Activated naive CD8-positive, alpha-beta T cell treated with anti-CD3 and anti-CD28 coated beads, Interleukin-2, amount 10 ng/mL, durations not matched to agents 7 days and 5 days (primary cell): ENCODE results near the gene SNRPA. TPM values are rescaled to one million over a fixed set of nuclear protein-coding genes. Genes with fewer than 3 reads are reported as not detected.

Experiments
- ATAC-seq: fragments of 150-1000 bp; cut with Tn5 transposase; one replicate; pipeline ENCODE4 v1.10.0; 2021; ENCODE audit warnings: low read depth, moderate library complexity
- POLR2A ChIA-PET: fragments of 350-600 bp; sonication (Branson Sonifier 250); formaldehyde crosslinking; loops from one replicate; lab custom pipeline; 2021; ENCODE audit warnings: antibody characterized with exemption; lab: Charles Lee
- DNase-seq: peaks from one replicate; pipeline ENCODE4 v3.0.0; 2021
- H3K27ac Mint-ChIP-seq: one replicate; pipeline ENCODE4 v1.8.0; 2022; ENCODE audit warnings: mild to moderate bottlenecking, mixed read lengths
- H3K27me3 Mint-ChIP-seq: one replicate; pipeline ENCODE4 v1.8.0; 2022; ENCODE audit warnings: mild to moderate bottlenecking, moderate library complexity, mixed read lengths
- H3K36me3 Mint-ChIP-seq: one replicate; pipeline ENCODE4 v1.8.0; 2021; ENCODE audit warnings: mild to moderate bottlenecking, mixed read lengths
- H3K4me1 Mint-ChIP-seq: one replicate; pipeline ENCODE4 v1.8.0; 2021; ENCODE audit warnings: mixed read lengths
- H3K4me3 Mint-ChIP-seq: one replicate; pipeline ENCODE4 v1.8.0; 2022; ENCODE audit warnings: mild to moderate bottlenecking, moderate library complexity, mixed read lengths
- H3K9me3 Mint-ChIP-seq: one replicate; pipeline ENCODE4 v1.8.0; 2021; ENCODE audit warnings: mixed read lengths
- total RNA-seq, 2 experiments: library from RNA; stranded (reverse); gene quantifications; one replicate each; pipeline ENCODE4 v1.2.3, GENCODE V29; 2021

SNRPA gene
- total RNA-seq, 2 experiments from 2014 or later = 145 to 157 TPM

DNA sequence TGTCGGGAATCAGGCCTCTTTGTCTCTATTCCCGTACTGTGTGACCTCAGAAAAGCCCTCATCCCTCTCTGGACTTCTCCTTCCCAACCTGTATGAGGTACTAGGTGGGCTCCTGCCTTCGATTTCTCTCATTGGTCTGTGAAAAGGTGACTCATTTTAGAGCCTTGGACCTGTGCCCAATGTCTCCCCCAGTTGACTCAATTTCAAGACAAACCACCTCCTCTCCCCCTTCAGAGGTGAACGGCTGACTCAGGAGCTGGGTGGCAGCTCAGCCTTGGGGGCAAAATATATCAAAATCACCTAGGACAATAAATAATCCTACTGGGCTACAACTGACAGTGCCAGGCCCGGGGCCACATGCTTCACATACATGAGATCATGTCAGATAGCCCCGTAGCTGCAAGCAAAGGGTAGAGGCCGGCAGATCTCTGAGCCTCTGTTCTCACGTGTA is 34.9 kb upstream of the SNRPA start:
- DNase-seq (peak; percentile 49), ATAC-seq (peak; percentile 4)
- Mint-ChIP-seq H3K4me1 (peaks cover 52% of the 10 kb centered on the region), H3K27ac (peak overlapping the region; percentile 92), H3K27me3 (no peaks in the 10 kb centered on the region), H3K9me3 (no peaks in the 10 kb centered on the region), H3K36me3 (peaks cover 8% of the 10 kb centered on the region), H3K4me3 (peak overlapping the region; percentile 90)
- POLR2A ChIA-PET = interaction anchor here (1.0 to 2.4 kb wide), 7 partner anchors 25 to 111 kb away, joined by 3 to 24 read pairs (median 5); partner anchors contain the start of genes ACTMAP, NUMBL, RAB4B and SNRPA

DNA sequence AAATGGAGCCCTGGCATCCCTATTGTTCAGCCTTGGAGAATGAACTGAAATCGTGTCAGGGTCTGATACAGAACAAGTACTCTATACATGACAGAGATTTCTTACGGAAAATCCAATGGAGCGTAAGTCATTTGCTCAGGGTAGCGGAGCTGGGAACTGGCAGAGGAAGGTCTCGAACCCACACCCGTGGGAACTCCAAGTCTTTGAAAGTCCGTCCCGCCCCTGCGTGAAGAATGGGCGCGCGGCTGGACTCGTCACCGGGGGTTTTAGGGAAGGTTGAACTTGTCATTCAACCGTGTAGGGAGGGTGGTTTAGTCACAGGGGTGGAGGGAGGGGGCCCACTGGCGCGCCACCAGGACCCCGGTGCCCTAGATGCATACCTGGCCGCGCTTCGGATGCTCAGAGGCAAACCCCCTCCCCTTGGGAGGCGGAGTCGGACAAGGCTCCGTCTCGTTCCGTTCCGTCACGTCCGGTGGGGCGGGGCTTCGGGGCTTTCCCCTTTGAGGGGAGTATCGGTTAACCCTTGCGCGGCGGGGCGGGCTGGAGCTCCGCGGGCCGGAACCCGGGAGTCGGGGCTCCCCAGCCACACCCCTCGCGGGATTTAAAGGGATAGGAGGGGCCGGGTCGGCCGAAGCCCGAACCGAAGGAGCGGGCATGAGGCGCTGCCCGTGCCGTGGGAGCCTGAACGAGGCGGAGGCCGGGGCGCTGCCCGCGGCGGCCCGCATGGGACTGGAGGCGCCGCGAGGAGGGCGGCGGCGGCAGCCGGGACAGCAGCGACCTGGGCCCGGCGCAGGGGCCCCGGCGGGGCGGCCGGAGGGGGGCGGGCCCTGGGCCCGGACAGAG is 34.3 kb upstream of the SNRPA start, which contains the start of the genes COQ8B and ITPKC:
Gene COQ8B (minus strand): TSS at position 405 of the 843 bp plus-strand sequence. CDS start 2,254 bp downstream, outside the sequence.
Gene ITPKC (plus strand): TSS at position 631 of the 843 bp plus-strand sequence. CDS start 24 bp downstream, at position 655.
- POLR2A ChIA-PET = interaction anchor here (1.0 to 2.4 kb wide), 10 partner anchors 10 to 111 kb away, joined by 3 to 24 read pairs (median 4); partner anchors contain the start of genes ACTMAP, NUMBL, RAB4B and SNRPA
- Mint-ChIP-seq H3K27me3 (no peaks in the 10 kb centered on the region), H3K9me3 (no peaks in the 10 kb centered on the region), H3K4me1 (peaks cover 49% of the 10 kb centered on the region), H3K36me3 (peaks cover 5% of the 10 kb centered on the region), H3K4me3 (peak within 1 kb of the TSS; percentile 90), H3K27ac (peak within 1 kb of the TSS; percentile 92)
- DNase-seq (peak; percentile 100), ATAC-seq (peak; percentile 65)

DNA sequence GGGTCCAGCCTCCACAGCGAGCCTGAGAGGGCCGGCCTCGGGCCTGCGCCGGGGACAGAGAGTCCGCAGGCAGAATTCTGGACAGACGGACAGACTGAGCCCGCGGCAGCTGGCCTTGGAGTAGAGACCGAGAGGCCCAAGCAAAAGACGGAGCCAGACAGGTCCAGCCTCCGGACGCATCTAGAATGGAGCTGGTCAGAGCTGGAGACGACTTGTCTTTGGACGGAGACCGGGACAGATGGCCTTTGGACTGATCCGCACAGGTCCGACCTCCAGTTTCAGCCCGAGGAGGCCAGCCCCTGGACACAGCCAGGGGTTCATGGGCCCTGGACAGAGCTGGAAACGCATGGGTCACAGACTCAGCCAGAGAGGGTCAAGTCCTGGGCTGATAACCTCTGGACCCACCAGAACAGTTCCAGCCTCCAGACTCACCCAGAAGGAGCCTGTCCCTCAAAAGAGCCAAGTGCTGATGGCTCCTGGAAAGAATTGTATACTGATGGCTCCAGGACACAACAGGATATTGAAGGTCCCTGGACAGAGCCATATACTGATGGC is 33.6 kb upstream of the SNRPA start:
- H3K9me3 Mint-ChIP-seq = no peaks in the 10 kb centered on the region
- H3K4me3 Mint-ChIP-seq = peak overlapping the region; percentile 78
- DNase-seq (peak; percentile 43), ATAC-seq (no peak)
- peaks cover 5% of the 10 kb centered on the region for H3K36me3 Mint-ChIP-seq
- H3K4me1 Mint-ChIP-seq = peaks cover 49% of the 10 kb centered on the region
- H3K27me3 Mint-ChIP-seq = no peaks in the 10 kb centered on the region
- POLR2A ChIA-PET = interaction anchor here (0.5 to 2.4 kb wide), 9 partner anchors 11 to 86 kb away, joined by 3 to 24 read pairs (median 5); partner anchors contain the start of genes ACTMAP, NUMBL, RAB4B and SNRPA
- H3K27ac Mint-ChIP-seq = peak overlapping the region; percentile 65

DNA sequence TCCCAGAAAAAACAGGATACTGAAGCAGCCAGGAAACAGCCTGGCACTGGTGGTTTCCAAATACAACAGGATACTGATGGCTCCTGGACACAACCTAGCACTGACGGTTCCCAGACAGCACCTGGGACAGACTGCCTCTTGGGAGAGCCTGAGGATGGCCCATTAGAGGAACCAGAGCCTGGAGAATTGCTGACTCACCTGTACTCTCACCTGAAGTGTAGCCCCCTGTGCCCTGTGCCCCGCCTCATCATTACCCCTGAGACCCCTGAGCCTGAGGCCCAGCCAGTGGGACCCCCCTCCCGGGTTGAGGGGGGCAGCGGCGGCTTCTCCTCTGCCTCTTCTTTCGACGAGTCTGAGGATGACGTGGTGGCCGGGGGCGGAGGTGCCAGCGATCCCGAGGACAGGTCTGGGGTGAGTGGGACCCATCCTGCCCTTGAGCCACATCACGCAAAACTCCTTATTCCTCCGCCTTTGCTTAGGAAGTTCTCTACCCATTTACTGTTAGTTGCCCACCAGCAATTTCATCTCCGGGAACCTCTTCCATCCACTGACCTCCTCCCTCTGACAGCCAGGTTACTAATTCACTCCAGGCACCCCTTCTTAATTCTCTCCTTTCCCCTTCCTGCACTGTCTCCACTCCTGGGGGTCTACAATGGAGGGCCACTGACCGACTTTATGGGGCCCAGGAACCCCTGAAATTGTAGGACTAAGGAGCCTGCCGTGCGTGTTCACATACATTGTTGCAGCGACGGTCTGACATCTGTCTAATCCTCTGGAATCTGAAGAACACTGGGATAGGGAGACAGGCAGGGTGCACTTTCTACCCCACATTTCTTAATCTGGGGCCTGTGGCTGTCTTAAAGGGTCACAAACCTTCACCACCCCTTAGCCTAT is 32.9 kb upstream of the SNRPA start:
- ATAC-seq (no peak), DNase-seq (no peak)
- peaks cover 5% of the 10 kb centered on the region for H3K36me3 Mint-ChIP-seq
- peaks cover 46% of the 10 kb centered on the region for H3K4me1 Mint-ChIP-seq
- POLR2A ChIA-PET = interaction anchor here (0.5 to 2.4 kb wide), 5 partner anchors 32 to 85 kb away, joined by 5 to 24 read pairs (median 8); partner anchors contain the start of genes ACTMAP, RAB4B and SNRPA
- H3K4me3 Mint-ChIP-seq = peak overlapping the region; percentile 78
- H3K27me3 Mint-ChIP-seq = no peaks in the 10 kb centered on the region
- peak overlapping the region; percentile 65 for H3K27ac Mint-ChIP-seq
- no peaks in the 10 kb centered on the region for H3K9me3 Mint-ChIP-seq

DNA sequence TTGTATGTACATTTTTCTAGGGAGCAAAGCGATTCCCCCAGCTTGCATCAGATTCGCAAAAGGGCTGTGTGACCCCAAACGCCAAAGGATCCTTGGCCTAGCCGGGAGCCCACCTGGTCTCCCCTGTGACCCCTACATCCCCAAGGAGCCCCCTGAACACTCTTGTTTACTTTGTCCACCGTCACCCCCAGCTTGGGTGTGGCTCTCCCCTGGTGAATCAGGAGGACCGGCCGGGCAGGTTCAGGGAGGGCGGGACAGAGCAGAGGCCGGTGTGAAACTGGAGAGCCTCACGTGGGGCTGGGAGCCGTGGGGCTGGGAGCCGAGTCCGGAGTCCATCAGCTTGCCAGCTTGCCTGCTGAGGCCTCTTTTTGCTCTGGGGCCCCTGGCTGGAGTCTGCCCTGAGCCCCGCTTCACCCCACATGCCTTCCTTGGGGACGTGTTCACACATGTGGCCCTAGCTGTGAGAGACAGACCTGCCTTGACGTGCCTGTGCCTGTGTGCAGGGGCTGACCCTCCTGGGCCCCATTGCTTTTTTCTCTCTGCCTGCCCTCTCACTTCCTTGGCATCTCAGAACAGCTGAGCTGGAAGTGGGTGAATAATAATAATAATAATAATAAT is 32.1 kb upstream of the SNRPA start:
- ATAC-seq (no peak), DNase-seq (peak; percentile 41)
- Mint-ChIP-seq H3K27me3 (no peaks in the 10 kb centered on the region), H3K27ac (peak overlapping the region; percentile 32), H3K9me3 (no peaks in the 10 kb centered on the region), H3K4me1 (peaks cover 43% of the 10 kb centered on the region), H3K36me3 (peaks cover 11% of the 10 kb centered on the region), H3K4me3 (peak overlapping the region; percentile 78)
- POLR2A ChIA-PET = interaction anchor here (1.0 to 1.4 kb wide), 2 partner anchors 30 to 32 kb away, joined by 3 to 8 read pairs; partner anchors contain the start of genes ACTMAP and SNRPA

DNA sequence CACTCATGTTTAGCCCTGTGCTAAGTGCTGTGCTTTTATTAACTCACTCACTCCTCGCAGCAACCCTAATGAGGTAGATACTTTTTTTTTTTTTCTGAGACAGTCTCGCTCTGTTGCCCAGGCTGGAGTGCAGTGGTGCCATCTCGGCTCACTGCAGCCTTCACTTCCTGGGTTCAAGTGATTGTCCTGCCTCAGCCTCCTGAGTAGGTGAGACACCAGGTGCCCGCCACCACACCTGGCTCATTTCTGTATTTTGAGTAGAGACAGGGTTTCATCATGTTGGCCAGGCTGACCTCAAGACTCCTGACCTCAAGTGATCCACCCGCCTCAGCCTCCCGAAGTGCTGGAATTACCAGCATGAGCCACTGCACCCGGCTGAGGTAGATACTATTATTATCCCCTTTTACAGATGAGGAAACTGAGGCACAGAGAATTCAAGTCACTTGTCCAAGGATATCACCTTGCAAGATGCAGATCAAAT is 31.5 kb upstream of the SNRPA start:
- peak overlapping the region; percentile 52 for H3K4me3 Mint-ChIP-seq
- no peak for DNase-seq
- H3K27me3 Mint-ChIP-seq = no peaks in the 10 kb centered on the region
- POLR2A ChIA-PET = interaction anchor here (1.0 to 1.4 kb wide), 2 partner anchors 30 to 31 kb away, joined by 3 to 8 read pairs; partner anchors contain the start of genes ACTMAP and SNRPA
- H3K9me3 Mint-ChIP-seq = no peaks in the 10 kb centered on the region
- no peak overlapping the region for H3K27ac Mint-ChIP-seq
- ATAC-seq = no peak
- H3K36me3 Mint-ChIP-seq = peaks cover 14% of the 10 kb centered on the region
- H3K4me1 Mint-ChIP-seq = peaks cover 42% of the 10 kb centered on the region

DNA sequence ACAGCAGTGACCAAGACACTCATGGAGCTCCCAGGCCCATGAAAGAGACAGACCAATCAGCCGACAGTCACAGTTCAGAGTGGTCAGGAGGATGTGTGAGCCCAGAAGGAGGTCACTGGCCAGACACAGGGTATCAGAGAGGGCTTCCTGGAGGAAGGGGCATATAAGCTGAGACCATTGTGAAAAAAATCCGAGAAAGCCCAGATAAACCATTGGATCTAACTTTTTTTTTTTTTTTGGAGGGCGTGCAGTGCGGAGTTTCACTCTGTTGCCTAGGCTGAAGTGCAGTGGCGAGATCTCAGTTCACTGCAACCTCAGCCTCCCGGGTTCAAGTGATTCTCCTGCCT is 29.9 kb upstream of the SNRPA start:
- Mint-ChIP-seq H3K9me3 (no peaks in the 10 kb centered on the region), H3K27ac (no peak overlapping the region), H3K36me3 (peaks cover 15% of the 10 kb centered on the region), H3K27me3 (no peaks in the 10 kb centered on the region), H3K4me3 (no peak overlapping the region), H3K4me1 (peaks cover 32% of the 10 kb centered on the region)
- POLR2A ChIA-PET = interaction anchor here (0.5 to 1.1 kb wide), 2 partner anchors 12 to 38 kb away, joined by 3 to 4 read pairs; no protein-coding TSS in a partner anchor
- no peak for DNase-seq
- no peak for ATAC-seq

DNA sequence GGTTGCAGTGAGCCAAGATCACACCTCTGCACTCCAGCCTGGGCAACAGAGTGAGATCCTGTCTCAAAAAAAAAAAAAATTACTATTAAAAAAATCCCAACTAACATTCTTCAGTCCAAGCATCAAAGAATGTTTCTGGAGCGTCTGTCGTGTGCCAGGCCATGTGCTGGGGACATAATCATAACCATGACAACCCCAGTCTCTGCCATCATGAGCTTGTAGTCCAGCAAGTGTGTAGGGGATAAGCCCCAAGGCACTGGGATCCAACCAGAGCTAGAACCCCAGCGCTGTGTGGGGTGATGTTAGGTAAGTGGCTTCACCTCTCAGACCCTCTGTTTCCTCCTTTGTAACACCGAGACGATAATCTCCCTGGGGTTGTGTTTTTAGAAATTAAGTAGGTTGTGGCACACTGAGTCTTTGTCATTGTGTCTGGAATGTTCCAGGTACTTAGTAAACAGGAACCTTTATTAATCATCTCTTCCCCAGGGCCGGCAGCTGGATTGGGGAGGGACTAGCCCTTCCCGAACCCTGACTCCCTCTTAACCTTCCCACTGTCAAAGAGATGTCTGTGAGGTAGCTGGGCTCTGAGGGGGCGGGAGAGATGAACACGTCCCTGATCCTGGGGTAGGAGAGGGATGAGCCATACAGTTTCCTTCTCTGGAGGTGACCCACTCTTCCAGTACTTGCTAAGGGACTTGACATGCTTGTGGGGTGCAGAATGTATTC is 28.9 kb upstream of the SNRPA start:
- Mint-ChIP-seq H3K27me3 (no peaks in the 10 kb centered on the region), H3K27ac (no peak overlapping the region), H3K4me1 (peaks cover 29% of the 10 kb centered on the region), H3K4me3 (no peak overlapping the region), H3K36me3 (peaks cover 20% of the 10 kb centered on the region), H3K9me3 (no peaks in the 10 kb centered on the region)
- POLR2A ChIA-PET = interaction anchor here (0.6 kb wide), 1 partner anchor 11 kb away, joined by 3 read pairs; no protein-coding TSS in a partner anchor
- ATAC-seq (no peak), DNase-seq (no peak)

DNA sequence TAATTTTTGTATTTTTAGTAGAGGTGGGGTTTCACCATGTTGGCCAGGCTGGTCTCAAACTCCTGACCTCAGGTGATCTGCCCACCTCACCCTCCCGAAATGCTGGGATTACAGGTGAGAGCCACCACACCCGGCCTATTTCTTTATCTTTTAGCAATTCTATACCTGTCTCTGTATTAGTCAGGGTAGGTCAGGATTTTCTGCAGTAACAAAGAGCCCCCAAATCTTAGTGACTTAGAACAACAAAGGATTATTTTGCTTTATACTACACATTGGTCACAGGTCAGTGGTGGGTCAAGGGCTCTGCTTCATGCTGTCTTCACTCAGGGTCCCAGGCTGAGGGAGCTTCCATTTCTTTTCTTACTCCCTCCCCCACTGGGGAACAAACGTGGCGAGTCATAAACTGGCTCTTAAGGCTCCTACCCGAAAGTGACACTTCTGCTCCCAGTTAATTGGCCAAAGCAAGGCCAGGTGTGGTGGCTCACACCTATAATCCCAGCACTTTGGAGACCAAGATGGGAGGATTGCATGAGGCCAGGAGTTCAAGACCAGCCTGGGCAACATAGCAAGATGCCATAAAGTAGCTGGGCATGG is 27.2 kb upstream of the SNRPA start:
- H3K4me3 Mint-ChIP-seq = no peak overlapping the region
- peaks cover 21% of the 10 kb centered on the region for H3K36me3 Mint-ChIP-seq
- H3K9me3 Mint-ChIP-seq = no peaks in the 10 kb centered on the region
- H3K27me3 Mint-ChIP-seq = no peaks in the 10 kb centered on the region
- POLR2A ChIA-PET = no interaction called here
- DNase-seq = no peak
- H3K4me1 Mint-ChIP-seq = peaks cover 17% of the 10 kb centered on the region
- no peak overlapping the region for H3K27ac Mint-ChIP-seq
- no peak for ATAC-seq

DNA sequence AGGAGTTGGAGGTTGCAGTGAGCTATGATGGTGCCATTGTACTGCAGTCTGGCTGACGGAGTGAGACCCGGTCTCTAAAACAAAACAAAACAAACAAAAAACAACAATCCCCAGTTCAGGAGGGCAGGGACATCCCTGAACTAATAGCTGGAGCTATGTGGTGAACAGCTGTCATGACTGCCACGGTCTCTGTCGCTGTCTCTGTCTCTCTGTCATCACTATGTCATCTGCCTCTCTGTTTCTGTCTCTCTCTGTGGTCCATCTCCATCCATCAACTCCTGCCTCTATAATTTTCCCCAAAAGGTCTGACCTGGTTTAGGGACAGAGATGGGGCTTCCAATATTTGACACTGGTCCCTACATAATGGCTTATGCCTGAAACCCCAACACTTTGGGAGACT is 26.7 kb upstream of the SNRPA start:
- ATAC-seq = no peak
- no peak overlapping the region for H3K4me3 Mint-ChIP-seq

DNA sequence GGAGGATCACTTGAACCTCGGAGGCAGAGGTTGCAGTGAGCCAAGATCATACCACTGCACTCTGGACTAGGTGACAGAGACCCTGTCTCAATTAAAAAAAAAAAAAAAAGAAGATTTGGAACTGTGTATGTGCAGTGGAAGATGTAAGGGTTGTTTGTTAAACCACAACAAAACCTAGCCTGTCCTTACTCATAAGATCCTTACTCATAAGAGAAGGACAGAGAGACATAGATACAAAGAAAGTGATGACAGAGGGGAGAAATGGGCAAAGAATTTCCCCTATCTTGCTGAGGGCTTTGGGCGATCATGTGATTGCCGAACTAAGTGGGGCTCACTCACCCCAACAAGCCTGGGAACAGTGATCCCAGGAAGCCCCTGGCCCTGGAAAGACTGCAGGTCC is 26.1 kb upstream of the SNRPA start:
- peaks cover 21% of the 10 kb centered on the region for H3K36me3 Mint-ChIP-seq
- ATAC-seq = no peak

More for the DNA sequence above, 26.7 kb upstream of the SNRPA start:
- Mint-ChIP-seq H3K4me1 (peaks cover 13% of the 10 kb centered on the region), H3K27me3 (no peaks in the 10 kb centered on the region), H3K27ac (no peak overlapping the region), H3K36me3 (peaks cover 21% of the 10 kb centered on the region), H3K9me3 (no peaks in the 10 kb centered on the region)
- POLR2A ChIA-PET = interaction anchor here (0.7 to 0.9 kb wide), 2 partner anchors 11 to 65 kb away, joined by 3 read pairs; no protein-coding TSS in a partner anchor
- DNase-seq = no peak

More for the DNA sequence above, 26.1 kb upstream of the SNRPA start:
- Mint-ChIP-seq H3K27ac (no peak overlapping the region), H3K9me3 (no peaks in the 10 kb centered on the region), H3K4me1 (peaks cover 9% of the 10 kb centered on the region), H3K27me3 (no peaks in the 10 kb centered on the region), H3K4me3 (no peak overlapping the region)
- POLR2A ChIA-PET = interaction anchor here (0.7 to 0.9 kb wide), 2 partner anchors 11 to 64 kb away, joined by 3 read pairs; no protein-coding TSS in a partner anchor
- DNase-seq = no peak
